Fibroblast of lung (primary cell): ENCODE results near the gene LCORL. TPM values are rescaled to one million over a fixed set of nuclear protein-coding genes. Genes with fewer than 3 reads are reported as not detected.

ENCODE experiments used
- DNase-seq, 2 donors: peaks; one replicate each; pipeline versions ENCODE4 v3.0.0 to v3.0.0-alpha.2; 2010; ENCODE audit warnings: low read depth in 2 of 2
- H2AFZ ChIP-seq: 2 replicates; pipeline ENCODE4 v1.5.1; 2012; ENCODE audit warnings: low read length, control low read depth, inconsistent platforms
- H3K27ac ChIP-seq: 2 replicates; pipeline ENCODE4 v1.5.1; 2011; ENCODE audit warnings: low read length, control low read depth; ENCODE audit not compliant: insufficient read depth
- H3K27me3 ChIP-seq: 2 replicates; pipeline ENCODE4 v1.5.1; 2011; ENCODE audit warnings: mild to moderate bottlenecking, low read length; ENCODE audit not compliant: control insufficient read depth, insufficient read depth
- H3K36me3 ChIP-seq: 2 replicates; pipeline ENCODE4 v1.5.1; 2011; ENCODE audit warnings: low read length; ENCODE audit not compliant: control insufficient read depth, insufficient read depth
- H3K4me1 ChIP-seq: 2 replicates; pipeline ENCODE4 v1.5.1; 2011; ENCODE audit warnings: low read length; ENCODE audit not compliant: control insufficient read depth, insufficient read depth; ENCODE audit errors: extremely low read depth
- H3K4me2 ChIP-seq: 2 replicates; pipeline ENCODE4 v1.5.1; 2011; ENCODE audit warnings: low read length, control low read depth; ENCODE audit not compliant: insufficient read depth; ENCODE audit errors: extremely low read depth
- H3K4me3 ChIP-seq, 4 experiments: fragments of 200-600 bp in 1 of 4; sonication (generic) in 1 of 4; replicated peaks in 1 of 4; 2 replicates each; pipeline ENCODE4 v1.5.1; 2011 to 2016; ENCODE audit warnings: low read length in 4 of 4, low read depth in 3 of 4, mild to moderate bottlenecking in 3 of 4, control low read depth in 2 of 4, inconsistent platforms in 1 of 4, mixed read lengths in 1 of 4; ENCODE audit not compliant: insufficient read depth in 1 of 4; ENCODE audit errors: control extremely low read depth in 1 of 4
- H3K79me2 ChIP-seq: 2 replicates; pipeline ENCODE4 v1.5.1; 2012; ENCODE audit warnings: mild to moderate bottlenecking, low read length, inconsistent platforms; ENCODE audit not compliant: control insufficient read depth, insufficient read depth
- H3K9ac ChIP-seq: 2 replicates; pipeline ENCODE4 v1.5.1; 2011; ENCODE audit warnings: mild to moderate bottlenecking, low read length, control low read depth; ENCODE audit not compliant: insufficient read depth
- H3K9me3 ChIP-seq: 2 replicates; pipeline ENCODE4 v1.5.1; 2012; ENCODE audit warnings: low read depth, low read length; ENCODE audit not compliant: control insufficient read depth, insufficient read depth
- H4K20me1 ChIP-seq: 2 replicates; pipeline ENCODE4 v1.5.1; 2011; ENCODE audit warnings: low read length; ENCODE audit not compliant: control insufficient read depth, insufficient read depth; ENCODE audit errors: extremely low read depth
- EZH2 ChIP-seq: IDR thresholded peaks from 2 replicates; pipeline ENCODE4 v1.5.1; 2012; ENCODE audit warnings: low read length, control low read depth, mild to moderate bottlenecking; ENCODE audit errors: missing control alignments
- polyA plus RNA-seq, 2 donors: library from polyadenylated mRNA; depleted of rRNA in 1 of 2; stranded (reverse) in 1 of 2; unstranded in 1 of 2; fragments of >200 nt; gene quantifications; 2 replicates each; pipeline ENCODE4 v1.2.1, GENCODE V29; 2011 to 2012; ENCODE audit warnings: missing spikeins in 1 of 2
- total RNA-seq: library from RNA; depleted of rRNA; stranded (reverse); fragments of >200 nt; gene quantifications from 2 replicates; pipeline ENCODE4 v1.2.1, GENCODE V29; 2014
- TF ChIP-seq, protein P1 (sequence below), 2 donors: IDR thresholded peaks in 1 of 2; conservative IDR thresholded peaks in 1 of 2; 1 replicate in 1 of 2; 2 replicates in 1 of 2; pipeline ENCODE4 v1.5.1; 2011 to 2012; ENCODE audit warnings: low read length in 2 of 2, control low read depth in 1 of 2, inconsistent platforms in 1 of 2, low read depth in 1 of 2, mild to moderate bottlenecking in 1 of 2

LCORL gene
- total and polyA plus RNA-seq, 2 donors (not counting 1 experiment from before 2014, with no cell fraction given): 8.5 to 13.5 TPM

DNA sequence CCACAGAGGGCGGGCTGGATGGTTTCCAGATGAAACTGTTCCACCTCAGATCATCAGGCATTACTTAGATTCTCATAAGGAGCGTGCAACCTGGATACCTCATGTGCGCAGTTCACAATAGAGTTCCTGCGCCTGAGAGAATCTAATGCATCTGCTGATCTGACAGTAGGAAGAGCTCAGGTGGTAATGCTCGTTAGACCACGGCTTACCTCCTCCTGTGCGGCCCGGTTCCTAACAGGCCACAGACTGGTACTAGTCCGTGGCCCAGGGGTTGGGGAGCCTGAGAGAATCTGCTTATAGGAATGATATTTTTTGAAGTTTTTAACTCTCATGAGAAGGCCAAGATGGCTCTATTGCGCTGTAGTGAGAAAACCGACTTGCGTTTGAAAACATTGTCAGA, 205.4 kb downstream of the LCORL start:
- Histone ChIP-seq H2AFZ (peak overlapping the region; percentile 45), H3K4me3 (no peak overlapping the region), H3K36me3 (no peaks in the 10 kb centered on the region), H3K9me3 (no peaks in the 10 kb centered on the region), H3K79me2 (peaks cover 70% of the 10 kb centered on the region), H4K20me1 (no peaks in the 10 kb centered on the region), H3K27ac (no peak overlapping the region), H3K9ac (no peak overlapping the region), H3K4me1 (peaks cover 2% of the 10 kb centered on the region), H3K27me3 (no peaks in the 10 kb centered on the region), H3K4me2 (no peak overlapping the region)
- DNase-seq: no peak
- TF ChIP-seq, protein P1, sequence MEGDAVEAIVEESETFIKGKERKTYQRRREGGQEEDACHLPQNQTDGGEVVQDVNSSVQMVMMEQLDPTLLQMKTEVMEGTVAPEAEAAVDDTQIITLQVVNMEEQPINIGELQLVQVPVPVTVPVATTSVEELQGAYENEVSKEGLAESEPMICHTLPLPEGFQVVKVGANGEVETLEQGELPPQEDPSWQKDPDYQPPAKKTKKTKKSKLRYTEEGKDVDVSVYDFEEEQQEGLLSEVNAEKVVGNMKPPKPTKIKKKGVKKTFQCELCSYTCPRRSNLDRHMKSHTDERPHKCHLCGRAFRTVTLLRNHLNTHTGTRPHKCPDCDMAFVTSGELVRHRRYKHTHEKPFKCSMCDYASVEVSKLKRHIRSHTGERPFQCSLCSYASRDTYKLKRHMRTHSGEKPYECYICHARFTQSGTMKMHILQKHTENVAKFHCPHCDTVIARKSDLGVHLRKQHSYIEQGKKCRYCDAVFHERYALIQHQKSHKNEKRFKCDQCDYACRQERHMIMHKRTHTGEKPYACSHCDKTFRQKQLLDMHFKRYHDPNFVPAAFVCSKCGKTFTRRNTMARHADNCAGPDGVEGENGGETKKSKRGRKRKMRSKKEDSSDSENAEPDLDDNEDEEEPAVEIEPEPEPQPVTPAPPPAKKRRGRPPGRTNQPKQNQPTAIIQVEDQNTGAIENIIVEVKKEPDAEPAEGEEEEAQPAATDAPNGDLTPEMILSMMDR (conservative IDR thresholded peaks at IDR 0.05 in 1 of 2, IDR thresholded peaks at IDR 0.05 in 1 of 2; ENCODE audit: low read depth in 1 of 2, low read length in 2 of 2): no peak
- TF ChIP-seq EZH2: no peak

DNA sequence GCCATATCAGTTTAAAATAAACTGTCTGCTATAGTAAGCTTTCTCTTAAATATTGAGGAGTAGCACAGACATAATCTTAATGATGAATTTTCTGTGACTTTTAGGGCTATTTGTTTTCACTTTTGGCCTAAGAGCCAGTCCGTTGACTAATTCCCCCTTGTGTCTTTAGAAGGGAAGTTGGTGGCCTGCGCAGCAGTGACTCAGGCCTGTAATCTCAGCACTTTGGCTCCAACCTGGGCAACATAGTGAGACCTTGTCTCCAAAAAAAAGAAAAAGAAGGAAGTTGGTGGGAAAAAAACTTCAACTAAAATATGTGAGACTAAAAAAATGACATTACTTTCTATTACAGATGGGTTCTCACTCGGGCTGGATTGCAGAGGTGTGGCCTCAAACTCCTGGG, 207.4 kb downstream of the LCORL start:
- H3K4me2 ChIP-seq: peak overlapping the region; percentile 91
- TF ChIP-seq, protein P1 (conservative IDR thresholded peaks at IDR 0.05 in 1 of 2, IDR thresholded peaks at IDR 0.05 in 1 of 2; ENCODE audit: low read depth in 1 of 2, low read length in 2 of 2): no peak
- TF ChIP-seq EZH2: no peak
- peak overlapping the region in 1 of 4 experiments; percentile 26 for H3K4me3 ChIP-seq
- peaks cover 2% of the 10 kb centered on the region for H3K4me1 ChIP-seq
- H2AFZ ChIP-seq: peak overlapping the region; percentile 71
- peak overlapping the region; percentile 18 for H3K27ac ChIP-seq
- H3K9me3 ChIP-seq: no peaks in the 10 kb centered on the region
- DNase-seq: peak; percentile 58 to 76
- no peaks in the 10 kb centered on the region for H3K27me3 ChIP-seq
- no peak overlapping the region for H3K9ac ChIP-seq
- no peaks in the 10 kb centered on the region for H4K20me1 ChIP-seq
- no peaks in the 10 kb centered on the region for H3K36me3 ChIP-seq
- H3K79me2 ChIP-seq: peaks cover 82% of the 10 kb centered on the region

DNA sequence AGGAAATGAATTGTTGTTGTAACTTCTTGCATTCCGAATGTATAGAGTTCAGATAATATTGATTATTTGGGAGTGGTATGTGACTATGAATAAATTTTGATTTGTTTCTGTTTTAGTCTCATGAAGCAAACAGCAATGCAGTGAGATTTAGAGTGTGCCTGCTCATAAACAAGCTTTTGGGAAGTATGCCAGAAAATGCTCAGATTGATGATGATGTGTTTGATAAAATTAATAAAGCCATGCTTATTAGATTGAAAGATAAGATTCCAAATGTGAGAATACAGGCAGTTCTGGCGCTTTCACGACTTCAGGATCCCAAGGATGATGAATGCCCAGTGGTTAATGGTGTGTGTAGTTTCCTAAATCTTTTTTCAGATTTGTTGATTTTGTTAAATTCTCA, 208.8 kb downstream of the LCORL start:
- peak in 1 of 2 donors; percentile 54 for DNase-seq
- H3K9ac ChIP-seq: no peak overlapping the region

More for the DNA sequence above, 208.8 kb downstream of the LCORL start:
- Histone ChIP-seq H3K27ac (no peak overlapping the region), H3K4me2 (peak overlapping the region; percentile 91), H3K36me3 (no peaks in the 10 kb centered on the region), H3K79me2 (peaks cover 90% of the 10 kb centered on the region), H3K9me3 (no peaks in the 10 kb centered on the region), H2AFZ (peak overlapping the region; percentile 6), H3K27me3 (no peaks in the 10 kb centered on the region), H4K20me1 (no peaks in the 10 kb centered on the region), H3K4me1 (peaks cover 2% of the 10 kb centered on the region), H3K4me3 (peak overlapping the region; percentile 8 to 98 (median 85))
- no peak for TF ChIP-seq EZH2
- TF ChIP-seq, protein P1 (conservative IDR thresholded peaks at IDR 0.05 in 1 of 2, IDR thresholded peaks at IDR 0.05 in 1 of 2; ENCODE audit: low read depth in 1 of 2, low read length in 2 of 2): no peak
